Measurements from ENCODE around the gene USP17L28.
"Not testable (repeated sequence)": the region's sequence is repeated elsewhere in the genome, so short reads cannot be mapped to it uniquely, and the experiment has no call there.

USP17L28 gene

GRCh38 chr4:9348593-9348992, at the start of gene USP17L28:
Gene USP17L28, plus strand, starts transcription at chr4:9348893. Its CDS starts 0 bp downstream, at chr4:9348893.
- not testable (repeated sequence) for DNase-seq

GRCh38 chr4:9324191-9324590, 24.5 kb upstream of the USP17L28 start:
- not testable (repeated sequence) for DNase-seq

- not testable (repeated sequence) for DNase-seq
These were observed 23.8 kb upstream of the USP17L28 start, which contains the start of gene USP17L24 for GRCh38 chr4:9324865-9325264. Gene USP17L24, plus strand, starts transcription at chr4:9325165. Its CDS starts 0 bp downstream, at chr4:9325165.

GRCh38 chr4:9329611-9330010, 19.1 kb upstream of the USP17L28 start, which contains the start of gene USP17L25:
Gene USP17L25, plus strand, starts transcription at chr4:9329911. Its CDS starts 0 bp downstream, at chr4:9329911.
- not testable (repeated sequence) for DNase-seq

- not testable (repeated sequence) for DNase-seq
These were observed 14.3 kb upstream of the USP17L28 start, which contains the start of gene USP17L26 for GRCh38 chr4:9334358-9334757. Gene USP17L26, plus strand, starts transcription at chr4:9334658. Its CDS starts 0 bp downstream, at chr4:9334658.

GRCh38 chr4:9339103-9339502, 9.6 kb upstream of the USP17L28 start, which contains the start of gene USP17L5:
Gene USP17L5, plus strand, starts transcription at chr4:9339403. Its CDS starts 0 bp downstream, at chr4:9339403.
- not testable (repeated sequence) for DNase-seq

GRCh38 chr4:9343848-9344247, 4.8 kb upstream of the USP17L28 start, which contains the start of gene USP17L27:
Gene USP17L27, plus strand, starts transcription at chr4:9344148. Its CDS starts 0 bp downstream, at chr4:9344148.
- DNase-seq, result not testable (repeated sequence)

GRCh38 chr4:9350866-9351265, 2.2 kb downstream of the USP17L28 start:
- not testable (repeated sequence) for DNase-seq

- DNase-seq, result not testable (repeated sequence)
These were observed 4.6 kb downstream of the USP17L28 start, which contains the start of gene USP17L29 for GRCh38 chr4:9353338-9353737. Gene USP17L29, plus strand, starts transcription at chr4:9353638. Its CDS starts 0 bp downstream, at chr4:9353638.

- DNase-seq, result not testable (repeated sequence)
These were observed 14.1 kb downstream of the USP17L28 start, which contains the start of gene USP17L30 for GRCh38 chr4:9362829-9363228. Gene USP17L30, plus strand, starts transcription at chr4:9363129. Its CDS starts 0 bp downstream, at chr4:9363129.

GRCh38 chr4:9379881-9380280, 31.2 kb downstream of the USP17L28 start:
- DNase-seq, result not testable (repeated sequence)

GRCh38 chr4:9381012-9381534, 32.4 kb downstream of the USP17L28 start:
- peak; percentile 64 for DNase-seq

- no peak for DNase-seq
These were observed 35.4 kb downstream of the USP17L28 start for GRCh38 chr4:9384126-9384525.

- DNase-seq, result not testable (repeated sequence)
These were observed 40.3 kb downstream of the USP17L28 start for GRCh38 chr4:9389001-9389400.

Data from activated CD4-positive, CD25-positive, alpha-beta regulatory T cell treated with anti-CD3 and anti-CD28 coated beads, Interleukin-2, amount 50 U/mL, for 72 hours (primary cell).